MCF 10A (cell line): ENCODE measurements around the gene C16orf96. TPM values are rescaled to one million over a fixed set of nuclear protein-coding genes. Genes with fewer than 3 reads are reported as not detected.

Source experiments
- BruUV-seq: library from RNA; stranded (reverse); fragments of 400-500 nt; replicated peaks from 2 replicates; lab custom pipeline; 2021; lab: Mats Ljungman, UMichigan
- CTCF ChIA-PET: fragments of 300-600 bp; sonication (Branson Sonifier 250); formaldehyde crosslinking; extraction: SDS; loops from one replicate; lab custom pipeline; 2021; ENCODE audit warnings: antibody characterized with exemption, inconsistent platforms; lab: Yijun Ruan, JAX
- POLR2A ChIA-PET: fragments of 300-600, 350-650 bp; sonication (Branson Sonifier 250); formaldehyde crosslinking; extraction: SDS; loops from one replicate; lab custom pipeline; 2020; ENCODE audit warnings: antibody characterized with exemption, inconsistent platforms; lab: Yijun Ruan, JAX
- DNase-seq: peaks from one replicate; pipeline ENCODE4 v3.0.0-alpha.2; 2018; ENCODE audit not compliant: unreplicated experiment
- H3K27ac Mint-ChIP-seq: one replicate; pipeline ENCODE4 v1.8.0; 2022; ENCODE audit warnings: mild to moderate bottlenecking, low read depth, mixed read lengths; ENCODE audit not compliant: unreplicated experiment
- H3K27me3 Mint-ChIP-seq: one replicate; pipeline ENCODE4 v1.8.0; 2022; ENCODE audit warnings: mixed read lengths; ENCODE audit not compliant: insufficient read depth, unreplicated experiment
- H3K36me3 Mint-ChIP-seq: one replicate; pipeline ENCODE4 v1.8.0; 2022; ENCODE audit warnings: mild to moderate bottlenecking, moderate library complexity, mixed read lengths; ENCODE audit not compliant: insufficient read depth, unreplicated experiment
- H3K4me1 Mint-ChIP-seq: one replicate; pipeline ENCODE4 v1.8.0; 2022; ENCODE audit warnings: mixed read lengths; ENCODE audit not compliant: insufficient read depth, unreplicated experiment
- H3K4me3 Mint-ChIP-seq: one replicate; pipeline ENCODE4 v1.8.0; 2022; ENCODE audit warnings: mild to moderate bottlenecking, moderate library complexity, mixed read lengths; ENCODE audit not compliant: unreplicated experiment
- H3K9me3 Mint-ChIP-seq: one replicate; pipeline ENCODE4 v1.8.0; 2022; ENCODE audit warnings: mixed read lengths; ENCODE audit not compliant: unreplicated experiment
- intact Hi-C: fragments of 100-400 bp; cut with micrococcal nuclease; formaldehyde crosslinking; loops from 2 replicates; pipeline ENCODE4 v1.14.1; 2022
- total RNA-seq: library from RNA; stranded (reverse); gene quantifications from 2 replicates; pipeline ENCODE4 v1.2.3, GENCODE V29; 2022
- TF ChIP-seq, protein P1 (sequence below): fragments of 200-600 bp; IDR thresholded peaks from one replicate; pipeline ENCODE4 v1.8.0; 2022; ENCODE audit warnings: antibody characterized with exemption, mild to moderate bottlenecking; ENCODE audit not compliant: unreplicated experiment

C16orf96 gene
- total RNA-seq, 1 experiment from 2014 or later = not detected

DNA sequence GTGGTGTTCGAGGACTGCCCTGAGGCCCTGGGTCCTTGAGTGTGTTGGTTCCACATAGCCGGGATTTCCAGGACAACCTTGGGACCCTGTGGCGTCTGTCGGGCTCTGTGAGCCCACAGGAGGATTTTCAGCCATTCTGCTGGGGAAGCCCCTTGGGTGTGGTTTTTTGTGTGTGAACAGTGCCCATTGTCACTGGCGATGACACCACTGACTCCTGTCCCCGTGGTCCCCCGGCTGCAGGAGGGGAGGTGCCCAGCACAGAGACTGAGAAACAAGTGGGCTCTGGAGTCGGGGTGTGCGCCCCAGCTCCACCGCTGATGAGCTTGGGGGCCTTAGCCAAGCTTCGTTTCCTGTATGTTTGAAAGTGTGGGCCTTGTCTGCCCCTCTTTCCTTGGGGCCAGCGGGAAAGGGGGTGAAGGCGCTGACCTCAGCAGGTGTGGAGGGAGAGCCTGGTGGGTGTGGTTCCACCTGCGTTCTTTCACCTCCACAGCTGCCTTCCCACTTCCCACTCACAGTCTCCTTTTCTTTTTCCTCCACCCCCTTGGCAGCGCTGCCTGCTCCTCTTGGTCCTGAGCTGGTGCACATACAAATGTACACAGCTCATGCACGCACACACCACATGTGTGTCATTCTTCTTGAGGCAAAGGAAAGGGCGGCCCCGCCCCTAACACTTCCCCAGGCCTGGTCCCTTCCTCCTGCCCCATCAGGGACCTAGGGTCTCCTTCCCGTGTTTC is 84.6 kb downstream of the C16orf96 start:
- no TSS peak for BruUV-seq
- Mint-ChIP-seq H3K36me3 (peaks cover 26% of the 10 kb centered on the region), H3K4me1 (no peaks in the 10 kb centered on the region), H3K4me3 (no peak overlapping the region), H3K27me3 (no peaks in the 10 kb centered on the region), H3K27ac (no peak overlapping the region), H3K9me3 (no peaks in the 10 kb centered on the region)
- TF ChIP-seq, protein P1, sequence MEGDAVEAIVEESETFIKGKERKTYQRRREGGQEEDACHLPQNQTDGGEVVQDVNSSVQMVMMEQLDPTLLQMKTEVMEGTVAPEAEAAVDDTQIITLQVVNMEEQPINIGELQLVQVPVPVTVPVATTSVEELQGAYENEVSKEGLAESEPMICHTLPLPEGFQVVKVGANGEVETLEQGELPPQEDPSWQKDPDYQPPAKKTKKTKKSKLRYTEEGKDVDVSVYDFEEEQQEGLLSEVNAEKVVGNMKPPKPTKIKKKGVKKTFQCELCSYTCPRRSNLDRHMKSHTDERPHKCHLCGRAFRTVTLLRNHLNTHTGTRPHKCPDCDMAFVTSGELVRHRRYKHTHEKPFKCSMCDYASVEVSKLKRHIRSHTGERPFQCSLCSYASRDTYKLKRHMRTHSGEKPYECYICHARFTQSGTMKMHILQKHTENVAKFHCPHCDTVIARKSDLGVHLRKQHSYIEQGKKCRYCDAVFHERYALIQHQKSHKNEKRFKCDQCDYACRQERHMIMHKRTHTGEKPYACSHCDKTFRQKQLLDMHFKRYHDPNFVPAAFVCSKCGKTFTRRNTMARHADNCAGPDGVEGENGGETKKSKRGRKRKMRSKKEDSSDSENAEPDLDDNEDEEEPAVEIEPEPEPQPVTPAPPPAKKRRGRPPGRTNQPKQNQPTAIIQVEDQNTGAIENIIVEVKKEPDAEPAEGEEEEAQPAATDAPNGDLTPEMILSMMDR = no peak
- intact Hi-C loops = no loop called here
- DNase-seq = no peak
- ChIA-PET CTCF (interaction anchor here (0.6 to 1.4 kb wide), 2 partner anchors 9 to 56 kb away, joined by 4 to 8 read pairs; no protein-coding TSS in a partner anchor), POLR2A (no interaction called here)

DNA sequence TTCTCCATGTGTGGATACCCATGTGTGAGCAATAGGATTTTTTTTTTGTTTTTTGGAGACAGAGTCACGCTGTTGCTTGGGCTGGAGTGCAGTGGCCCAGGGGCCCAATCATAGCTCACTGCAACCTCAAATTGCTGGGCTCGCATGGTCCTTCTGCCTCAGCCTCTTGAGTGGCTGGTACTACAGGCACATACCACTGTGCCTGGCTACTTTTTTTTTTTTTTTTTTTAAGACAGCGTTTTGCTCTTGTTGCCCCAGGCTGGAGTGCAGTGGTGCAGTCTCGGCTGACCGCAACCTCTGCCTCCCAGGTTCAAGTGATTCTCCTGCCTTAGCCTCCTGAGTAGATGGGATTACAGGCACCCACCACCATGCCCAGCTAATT is 85.2 kb downstream of the C16orf96 start:
- ChIA-PET CTCF (interaction anchor here (0.6 to 1.4 kb wide), 2 partner anchors 9 to 56 kb away, joined by 4 to 8 read pairs; no protein-coding TSS in a partner anchor), POLR2A (no interaction called here)
- Mint-ChIP-seq H3K4me3 (no peak overlapping the region), H3K4me1 (no peaks in the 10 kb centered on the region), H3K36me3 (peaks cover 20% of the 10 kb centered on the region), H3K9me3 (no peaks in the 10 kb centered on the region), H3K27me3 (no peaks in the 10 kb centered on the region), H3K27ac (no peak overlapping the region)
- DNase-seq = no peak
- intact Hi-C loops = no loop called here
- no TSS peak for BruUV-seq
- TF ChIP-seq, protein P1 = no peak

DNA sequence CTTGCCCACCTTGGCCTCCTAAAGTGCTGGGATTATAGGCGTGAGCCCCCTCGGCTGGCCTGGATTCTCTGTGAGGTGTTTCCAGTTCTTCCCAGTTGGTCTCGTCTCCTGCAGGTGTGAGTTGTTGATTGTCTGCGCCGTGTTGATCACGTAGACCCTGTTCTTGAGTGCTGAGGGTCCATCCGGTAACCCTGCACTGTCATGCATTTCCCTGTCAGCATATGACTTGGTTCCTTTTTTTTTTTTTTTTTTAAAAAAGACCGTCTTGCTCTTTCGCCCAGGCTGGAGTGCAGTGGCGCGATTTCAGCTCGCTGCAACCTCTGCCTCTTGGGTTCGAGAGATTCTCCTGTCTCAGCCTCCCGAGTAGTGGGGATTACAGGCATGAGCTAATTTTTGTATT is 85.8 kb downstream of the C16orf96 start:
- CTCF ChIA-PET = interaction anchor here (1.4 kb wide), 1 partner anchor 8 kb away, joined by 8 read pairs; no protein-coding TSS in a partner anchor

More for the DNA sequence above, 85.8 kb downstream of the C16orf96 start:
- POLR2A ChIA-PET = no interaction called here
- H3K36me3 Mint-ChIP-seq = peaks cover 15% of the 10 kb centered on the region
- TF ChIP-seq, protein P1 = no peak
- no peaks in the 10 kb centered on the region for H3K9me3 Mint-ChIP-seq
- H3K27ac Mint-ChIP-seq = no peak overlapping the region
- H3K4me3 Mint-ChIP-seq = no peak overlapping the region
- H3K27me3 Mint-ChIP-seq = no peaks in the 10 kb centered on the region
- intact Hi-C loops = no loop called here
- no peaks in the 10 kb centered on the region for H3K4me1 Mint-ChIP-seq
- no TSS peak for BruUV-seq
- DNase-seq = no peak
